ENCODE measurements around the gene PPM1L.

The PPM1L gene

GRCh38 chr3:160765211-160765610 is 9.2 kb downstream of the PPM1L start:
- DNase-seq = no peak

GRCh38 chr3:160768031-160768430 is 12.0 kb downstream of the PPM1L start:
- no peak for DNase-seq

GRCh38 chr3:160768918-160769317 is 12.9 kb downstream of the PPM1L start:
- DNase-seq = no peak

GRCh38 chr3:160771811-160772459 is 15.9 kb downstream of the PPM1L start:
- DNase-seq = no peak

GRCh38 chr3:160773722-160774121 is 17.7 kb downstream of the PPM1L start:
- no peak for DNase-seq

- DNase-seq = no peak
Observed at GRCh38 chr3:160774172-160774571, 18.1 kb downstream of the PPM1L start.

GRCh38 chr3:160778480-160778879 is 22.4 kb downstream of the PPM1L start:
- no peak for DNase-seq

- DNase-seq = no peak
Observed at GRCh38 chr3:160779040-160779439, 23.0 kb downstream of the PPM1L start.

- DNase-seq = no peak
Observed at GRCh38 chr3:160780245-160780644, 24.2 kb downstream of the PPM1L start.

GRCh38 chr3:160781402-160781801 is 25.4 kb downstream of the PPM1L start:
- no peak for DNase-seq

- DNase-seq = no peak
Observed at GRCh38 chr3:160781863-160782262, 25.8 kb downstream of the PPM1L start.

- no peak for DNase-seq
Observed at GRCh38 chr3:160784853-160785252, 28.8 kb downstream of the PPM1L start.

- DNase-seq = no peak
Observed at GRCh38 chr3:160790726-160791125, 34.7 kb downstream of the PPM1L start.

GRCh38 chr3:160792540-160792939 is 36.5 kb downstream of the PPM1L start:
- DNase-seq = no peak

- no peak for DNase-seq
Observed at GRCh38 chr3:160793722-160794252, 37.8 kb downstream of the PPM1L start.

- DNase-seq = no peak
Observed at GRCh38 chr3:160796089-160796812, 40.2 kb downstream of the PPM1L start.

GRCh38 chr3:160796813-160797164 is 40.8 kb downstream of the PPM1L start:
- DNase-seq = no peak

GRCh38 chr3:160797356-160797755 is 41.3 kb downstream of the PPM1L start:
- DNase-seq = no peak

- DNase-seq = no peak
Observed at GRCh38 chr3:160801386-160802118, 45.5 kb downstream of the PPM1L start.

GRCh38 chr3:160804762-160805161 is 48.7 kb downstream of the PPM1L start:
- DNase-seq = no peak

- DNase-seq = no peak
Observed at GRCh38 chr3:160806094-160806493, 50.1 kb downstream of the PPM1L start.

- DNase-seq = no peak
Observed at GRCh38 chr3:160806686-160807085, 50.7 kb downstream of the PPM1L start.

- no peak for DNase-seq
Observed at GRCh38 chr3:160808838-160809237, 52.8 kb downstream of the PPM1L start.

GRCh38 chr3:160809453-160809852 is 53.4 kb downstream of the PPM1L start:
- DNase-seq = no peak
